GM12873 (cell line): ENCODE measurements around the gene TTLL9.

Experiments used
- TF ChIP-seq, protein P1 (sequence below): IDR thresholded peaks from 2 replicates; pipeline ENCODE4 v1.5.1; 2012; ENCODE audit warnings: low read depth, mild to moderate bottlenecking, moderate library complexity, low read length, control low read depth; ENCODE audit not compliant: insufficient read depth; ENCODE audit errors: missing control alignments

TTLL9 gene

DNA sequence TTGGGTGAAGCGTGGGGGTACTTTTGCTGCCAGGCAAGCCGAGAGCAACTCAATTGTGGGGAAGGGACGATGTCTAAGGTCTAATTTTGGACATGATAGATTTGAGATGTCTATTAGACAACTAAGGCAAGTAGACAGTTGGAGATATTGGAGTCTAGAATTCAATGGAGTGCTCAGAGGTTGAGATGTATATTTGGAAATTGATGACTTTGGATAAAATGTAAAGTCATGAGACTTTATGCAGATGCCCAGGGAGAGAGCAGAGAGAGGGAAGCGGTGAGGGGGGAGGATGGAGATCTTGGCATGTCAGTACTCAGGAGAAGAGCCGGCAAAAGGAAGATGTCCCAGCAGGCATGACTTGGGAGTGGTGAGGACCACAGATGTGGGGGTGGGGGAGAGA lies 44.4 kb upstream of the TTLL9 start:
- TF ChIP-seq, protein P1, sequence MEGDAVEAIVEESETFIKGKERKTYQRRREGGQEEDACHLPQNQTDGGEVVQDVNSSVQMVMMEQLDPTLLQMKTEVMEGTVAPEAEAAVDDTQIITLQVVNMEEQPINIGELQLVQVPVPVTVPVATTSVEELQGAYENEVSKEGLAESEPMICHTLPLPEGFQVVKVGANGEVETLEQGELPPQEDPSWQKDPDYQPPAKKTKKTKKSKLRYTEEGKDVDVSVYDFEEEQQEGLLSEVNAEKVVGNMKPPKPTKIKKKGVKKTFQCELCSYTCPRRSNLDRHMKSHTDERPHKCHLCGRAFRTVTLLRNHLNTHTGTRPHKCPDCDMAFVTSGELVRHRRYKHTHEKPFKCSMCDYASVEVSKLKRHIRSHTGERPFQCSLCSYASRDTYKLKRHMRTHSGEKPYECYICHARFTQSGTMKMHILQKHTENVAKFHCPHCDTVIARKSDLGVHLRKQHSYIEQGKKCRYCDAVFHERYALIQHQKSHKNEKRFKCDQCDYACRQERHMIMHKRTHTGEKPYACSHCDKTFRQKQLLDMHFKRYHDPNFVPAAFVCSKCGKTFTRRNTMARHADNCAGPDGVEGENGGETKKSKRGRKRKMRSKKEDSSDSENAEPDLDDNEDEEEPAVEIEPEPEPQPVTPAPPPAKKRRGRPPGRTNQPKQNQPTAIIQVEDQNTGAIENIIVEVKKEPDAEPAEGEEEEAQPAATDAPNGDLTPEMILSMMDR: no peak

DNA sequence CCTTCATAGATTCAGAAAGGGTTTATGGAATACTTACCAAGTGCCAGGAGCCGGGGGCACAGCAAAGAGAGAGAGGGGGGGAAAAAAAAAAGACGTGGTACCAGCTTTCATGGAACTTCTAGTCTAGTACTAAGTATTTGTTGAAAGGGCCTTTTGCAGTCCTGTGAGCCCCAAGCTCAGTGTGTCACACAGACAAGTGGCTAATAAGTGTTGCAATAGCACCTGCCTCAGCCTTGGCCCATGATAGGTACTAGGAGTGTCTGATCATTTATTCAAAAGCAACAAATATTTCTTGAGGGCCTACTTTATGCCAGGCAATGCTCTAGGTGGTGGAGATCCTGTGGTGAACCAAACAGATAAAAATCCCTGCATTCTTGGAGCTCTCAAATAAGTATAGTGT lies 43.4 kb upstream of the TTLL9 start:
- TF ChIP-seq, protein P1: no peak

DNA sequence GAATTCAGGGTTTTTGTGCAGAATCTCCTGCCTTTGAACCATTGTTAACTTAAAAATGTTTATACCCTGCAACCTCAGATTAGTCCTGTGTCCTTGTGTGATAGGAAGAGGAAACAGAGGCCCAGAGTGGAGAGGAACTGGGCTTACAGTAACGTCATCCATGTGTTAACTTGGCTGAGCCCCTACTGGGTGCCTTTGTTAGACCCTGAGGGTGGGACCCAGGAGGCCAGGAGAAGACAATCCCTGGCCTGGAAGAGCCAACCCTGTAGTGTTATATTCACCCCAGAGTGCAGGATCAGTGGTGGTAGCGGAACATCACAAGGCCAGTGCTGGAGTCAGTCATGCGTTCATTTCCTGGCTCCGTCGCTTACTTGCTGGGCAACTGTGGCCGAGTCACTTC lies 40.7 kb upstream of the TTLL9 start:
- TF ChIP-seq, protein P1: no peak

DNA sequence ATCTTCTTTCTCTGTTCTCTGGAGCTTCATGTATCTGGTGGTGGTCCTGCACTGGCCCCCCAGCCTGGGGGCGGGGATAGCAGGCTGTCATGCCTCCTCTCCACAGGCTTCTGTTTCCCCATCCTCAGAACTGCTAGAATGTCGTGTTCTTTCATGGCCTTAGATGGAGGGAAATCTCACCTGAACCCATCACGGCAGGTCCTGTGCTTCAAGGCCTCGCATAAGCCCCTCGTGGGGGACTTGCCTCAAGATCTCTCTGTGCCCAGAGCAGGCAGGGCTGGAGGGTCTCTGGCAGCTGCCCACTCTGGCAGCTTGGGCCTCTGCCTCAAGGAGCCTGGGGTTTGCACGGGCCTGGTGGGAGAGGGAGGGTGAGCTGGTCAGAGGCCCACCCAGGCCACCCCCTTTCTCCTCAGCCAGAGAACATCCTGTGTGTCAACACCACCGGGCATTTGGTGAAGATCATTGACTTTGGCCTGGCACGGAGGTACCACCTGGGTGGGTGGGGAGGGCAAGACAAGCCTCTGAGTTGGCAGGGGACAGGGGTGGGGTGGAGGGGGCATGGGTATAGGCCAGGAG lies 39.9 kb upstream of the TTLL9 start:
- TF ChIP-seq, protein P1: no peak

DNA sequence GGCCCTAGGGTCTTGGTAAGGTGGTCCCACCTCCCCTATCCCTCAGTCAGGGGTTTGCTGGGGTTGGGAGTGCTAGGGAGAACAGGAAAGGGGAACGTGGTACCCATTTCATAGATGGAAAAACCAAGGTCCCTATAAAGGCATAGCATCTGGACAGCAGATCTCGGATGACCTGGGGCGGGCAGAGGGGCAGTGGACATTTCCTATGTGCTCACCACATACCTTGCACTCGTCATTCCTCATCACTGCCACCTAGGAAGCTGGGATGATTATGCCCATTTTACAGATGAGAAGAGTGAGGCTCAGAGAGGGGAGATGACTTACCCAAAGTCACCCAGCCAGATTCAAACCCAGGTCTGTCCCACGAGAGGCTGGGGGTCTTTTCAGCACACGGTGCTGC lies 39.2 kb upstream of the TTLL9 start:
- TF ChIP-seq, protein P1: no peak

DNA sequence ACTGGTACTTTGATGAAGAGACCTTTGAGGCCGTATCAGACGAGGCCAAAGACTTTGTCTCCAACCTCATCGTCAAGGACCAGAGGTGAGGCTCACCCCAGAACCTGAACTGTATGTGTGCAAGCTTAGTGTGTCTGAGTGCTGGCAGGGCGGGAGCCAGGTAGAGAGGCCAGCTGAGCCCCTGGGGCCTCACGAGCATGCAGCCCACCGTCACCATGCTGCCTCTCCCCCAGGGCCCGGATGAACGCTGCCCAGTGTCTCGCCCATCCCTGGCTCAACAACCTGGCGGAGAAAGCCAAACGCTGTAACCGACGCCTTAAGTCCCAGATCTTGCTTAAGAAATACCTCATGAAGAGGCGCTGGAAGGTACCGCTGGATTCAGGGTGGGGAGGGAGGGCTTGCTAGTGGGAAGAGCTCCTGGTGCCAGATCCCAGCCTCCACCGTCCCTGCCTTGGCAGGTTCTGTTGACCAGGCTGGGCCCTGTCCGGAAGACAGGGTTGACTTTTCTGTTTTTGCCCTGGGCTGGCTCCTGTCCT lies 38.6 kb upstream of the TTLL9 start:
- TF ChIP-seq, protein P1: no peak

DNA sequence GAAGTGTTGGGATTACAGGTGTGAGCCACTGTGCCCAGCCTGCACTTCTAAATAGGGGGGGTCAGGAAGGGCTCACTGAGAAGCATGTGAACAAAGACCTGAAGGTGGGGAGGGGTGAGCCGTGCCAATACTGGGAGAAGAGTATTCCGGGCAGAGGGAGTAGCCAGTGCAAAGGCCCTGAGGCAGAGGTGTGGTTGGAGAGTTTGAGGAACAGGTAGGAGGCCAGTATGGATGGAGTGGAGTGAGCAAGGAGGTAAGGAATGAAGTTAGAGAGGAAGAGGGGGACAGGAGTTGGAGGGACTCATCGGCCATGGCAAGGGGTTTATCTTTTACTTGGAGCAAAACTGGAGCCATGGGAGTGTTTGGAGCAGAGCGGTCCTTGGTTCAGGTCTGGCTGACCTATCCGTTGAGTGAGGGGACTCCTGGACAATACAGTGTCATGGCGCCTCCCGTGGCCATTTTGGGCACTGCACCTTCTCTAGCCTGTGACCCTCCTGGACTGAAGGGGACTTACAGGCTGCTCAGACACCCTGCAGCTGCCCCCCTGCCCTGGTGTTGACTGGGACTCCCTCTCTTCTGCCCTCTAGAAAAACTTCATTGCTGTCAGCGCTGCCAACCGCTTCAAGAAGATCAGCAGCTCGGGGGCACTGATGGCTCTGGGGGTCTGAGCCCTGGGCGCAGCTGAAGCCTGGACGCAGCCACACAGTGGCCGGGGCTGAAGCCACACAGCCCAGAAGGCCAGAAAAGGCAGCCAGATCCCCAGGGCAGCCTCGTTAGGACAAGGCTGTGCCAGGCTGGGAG lies 37.1 kb upstream of the TTLL9 start:
- TF ChIP-seq, protein P1: peak; percentile 98
